ENCODE data around the gene C20orf141. TPM values are rescaled to one million over a fixed set of nuclear protein-coding genes. Genes with fewer than 3 reads are reported as not detected.

The C20orf141 gene
- total and polyA plus RNA-seq, 4 donors, result not detected

- no peak overlapping the region for H3K4me3 ChIP-seq (ENCODE audit: low read depth in 1 of 3, low read length in 3 of 3)
- no peaks in the 10 kb centered on the region for H3K27me3 ChIP-seq (ENCODE audit: control insufficient read depth in 4 of 4, insufficient read depth in 4 of 4, low read length in 3 of 4)
- no peak overlapping the region for H3K27ac ChIP-seq (ENCODE audit: low read depth in 1 of 2, low read length in 2 of 2)
- DNase-seq (ENCODE audit: low spot score), result no peak
- no peaks in the 10 kb centered on the region for H3K4me1 ChIP-seq (ENCODE audit: control insufficient read depth in 4 of 4, insufficient read depth in 4 of 4, low read length in 3 of 4)
- WGBS, result 96% methylated on average over 2 of the region's 2 CpGs
- TF ChIP-seq REST (IDR thresholded peaks at IDR 0.05) (no peak), NR2F2 (IDR thresholded peaks at IDR 0.05) (no peak), EGR1 (IDR thresholded peaks at IDR 0.05; ENCODE audit: low read depth in 2 of 2) (no peak), HNF4G (IDR thresholded peaks at IDR 0.05) (no peak), HNF4A (conservative IDR thresholded peaks at IDR 0.05) (no peak), MAX (IDR thresholded peaks at IDR 0.05) (no peak), ATF3 (IDR thresholded peaks at IDR 0.05) (no peak), TAF1 (conservative IDR thresholded peaks at IDR 0.05) (no peak), ZBTB33 (IDR thresholded peaks at IDR 0.05) (no peak), JUND (IDR thresholded peaks at IDR 0.05) (no peak), FOXA1 (IDR thresholded peaks at IDR 0.05) (no peak), FOXA2 (IDR thresholded peaks at IDR 0.05) (no peak)
- peaks cover 3 to 19% (median 3%) of the 10 kb centered on the region in 4 donors for H3K36me3 ChIP-seq (ENCODE audit: control insufficient read depth in 4 of 4, insufficient read depth in 3 of 4, low read depth in 1 of 4, low read length in 3 of 4)
- H3K9me3 ChIP-seq (ENCODE audit: control insufficient read depth in 4 of 4, low read length in 3 of 4), result no peaks in the 10 kb centered on the region
- H3K9ac ChIP-seq (ENCODE audit: low read depth in 1 of 2, low read length in 2 of 2), result no peak overlapping the region
These were observed 43.8 kb downstream of the C20orf141 start for GRCh38 chr20:2858591-2858990.

GRCh38 chr20:2859330-2860121 is 44.7 kb downstream of the C20orf141 start:
- no peak for DNase-seq (ENCODE audit: low spot score)
- Histone ChIP-seq H3K27ac (ENCODE audit: low read depth in 1 of 2, low read length in 2 of 2) (no peak overlapping the region), H3K9ac (ENCODE audit: low read depth in 1 of 2, low read length in 2 of 2) (no peak overlapping the region), H3K9me3 (ENCODE audit: control insufficient read depth in 4 of 4, low read length in 3 of 4) (no peaks in the 10 kb centered on the region), H3K4me3 (ENCODE audit: low read depth in 1 of 3, low read length in 3 of 3) (no peak overlapping the region), H3K4me1 (ENCODE audit: control insufficient read depth in 4 of 4, insufficient read depth in 4 of 4, low read length in 3 of 4) (no peaks in the 10 kb centered on the region), H3K27me3 (ENCODE audit: control insufficient read depth in 4 of 4, insufficient read depth in 4 of 4, low read length in 3 of 4) (no peaks in the 10 kb centered on the region), H3K36me3 (ENCODE audit: control insufficient read depth in 4 of 4, insufficient read depth in 3 of 4, low read depth in 1 of 4, low read length in 3 of 4) (peaks cover 3 to 25% (median 4%) of the 10 kb centered on the region in 4 donors)
- 95% methylated on average over 4 of the region's 4 CpGs for WGBS
- TF ChIP-seq YY1 (IDR thresholded peaks at IDR 0.05), result no peak
- TF ChIP-seq MAX (IDR thresholded peaks at IDR 0.05), result no peak
- TF ChIP-seq HNF4A (conservative IDR thresholded peaks at IDR 0.05), result no peak
- TF ChIP-seq JUND (IDR thresholded peaks at IDR 0.05), result no peak
- TF ChIP-seq HNF4G (IDR thresholded peaks at IDR 0.05), result no peak
- no peak for TF ChIP-seq RXRA (IDR thresholded peaks at IDR 0.05)
- no peak for TF ChIP-seq FOXA1 (IDR thresholded peaks at IDR 0.05)
- no peak for TF ChIP-seq GABPA (IDR thresholded peaks at IDR 0.05 in 1 of 2, conservative IDR thresholded peaks at IDR 0.05 in 1 of 2)
- TF ChIP-seq ATF3 (IDR thresholded peaks at IDR 0.05), result no peak
- TF ChIP-seq RAD21 (IDR thresholded peaks at IDR 0.05), result no peak
